ENCODE results near the gene PRSS56.

Gene PRSS56

DNA sequence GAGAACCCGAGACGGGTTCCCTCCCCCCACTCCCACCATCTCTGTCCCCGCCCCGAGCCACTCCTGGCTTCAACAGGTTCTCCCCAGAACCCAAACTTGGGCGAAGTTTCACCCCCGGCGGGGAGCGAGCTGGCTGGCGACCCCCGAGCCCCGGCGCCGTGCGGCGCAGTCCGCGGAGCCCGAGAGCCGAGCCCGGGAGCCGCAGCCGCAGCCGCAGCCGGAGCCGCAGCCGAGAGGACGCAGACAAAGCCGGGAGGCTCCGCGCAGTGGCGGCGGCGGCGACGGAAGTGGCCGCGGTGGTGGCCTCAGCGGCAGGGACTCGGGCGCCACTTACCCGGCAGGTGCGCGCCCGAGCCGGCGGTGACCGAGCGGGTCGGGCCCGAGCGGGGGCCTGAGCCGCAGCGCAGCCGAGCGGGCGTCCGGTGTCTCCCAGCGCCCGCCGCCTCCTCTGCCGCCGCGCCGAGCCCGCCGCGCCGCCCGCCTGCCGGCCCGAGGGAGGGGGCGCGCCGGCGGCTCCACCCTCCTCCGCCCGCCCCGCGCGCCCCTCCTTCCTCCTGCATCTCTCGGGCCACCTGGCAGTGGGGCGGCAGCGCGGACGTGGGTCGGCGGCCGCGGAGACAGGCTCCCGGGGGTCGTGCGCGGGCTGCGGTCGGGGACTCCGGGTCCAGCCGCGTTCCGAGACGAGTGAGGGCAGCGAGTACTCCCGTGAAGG, 32.6 kb upstream of the PRSS56 start, which contains the start of gene ECEL1:
ECEL1 (minus strand) TSS at position 450 of the 712 bp plus-strand sequence. CDS start 1,181 bp downstream, outside the sequence.
- Histone ChIP-seq H3K4me3 (ENCODE audit: low read depth in 1 of 5, low read length in 5 of 5) (no peak within 1 kb of the TSS), H3K4me1 (ENCODE audit: control insufficient read depth in 5 of 5, insufficient read depth in 5 of 5, low read length in 5 of 5) (peaks cover 0 to 24% (median 12%) of the 10 kb centered on the region in 5 donors), H3K9me3 (ENCODE audit: control insufficient read depth in 5 of 5, low read length in 5 of 5) (no peaks in the 10 kb centered on the region), H3K27me3 (ENCODE audit: control insufficient read depth in 5 of 5, insufficient read depth in 4 of 5, low read length in 5 of 5) (peaks cover 46 to 66% (median 60%) of the 10 kb centered on the region in 5 donors), H3K36me3 (ENCODE audit: control insufficient read depth in 5 of 5, insufficient read depth in 5 of 5, low read length in 5 of 5) (no peaks in the 10 kb centered on the region), H3K9ac (ENCODE audit: low read length in 5 of 5) (no peak within 1 kb of the TSS), H3K27ac (ENCODE audit: low read depth, low read length) (no peak within 1 kb of the TSS)

DNA sequence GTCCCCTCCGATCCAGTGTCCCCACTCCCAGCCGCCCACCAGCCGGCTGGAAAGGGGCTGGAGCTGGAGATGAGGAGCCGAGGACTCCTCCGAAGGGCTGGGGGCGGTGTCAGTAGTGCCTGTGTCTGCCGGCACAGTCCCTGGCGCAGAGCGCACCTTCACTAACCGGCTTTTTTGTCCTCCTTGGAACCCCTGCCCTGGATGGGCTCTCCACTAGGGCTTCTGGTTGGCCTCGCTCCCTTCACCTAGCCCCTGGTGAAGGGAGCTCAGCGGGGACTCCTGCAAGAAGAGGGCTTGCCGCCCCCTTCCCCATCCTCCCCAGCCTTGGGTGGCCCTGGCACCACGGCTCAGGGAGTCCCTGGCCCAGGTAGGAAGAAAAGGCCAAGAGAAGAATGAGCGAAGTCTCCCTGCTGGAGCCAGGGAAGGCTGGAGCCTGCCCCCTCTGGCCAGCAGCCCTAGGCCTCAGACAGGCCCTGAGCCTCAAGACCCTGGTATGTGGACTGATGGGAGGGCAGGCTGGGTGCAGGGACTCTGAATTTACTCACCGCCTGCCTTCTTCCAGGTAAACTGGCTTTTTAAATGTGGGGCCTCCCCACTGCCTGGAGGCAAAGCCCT, 32.0 kb upstream of the PRSS56 start:
- Histone ChIP-seq H3K27me3 (ENCODE audit: control insufficient read depth in 5 of 5, insufficient read depth in 4 of 5, low read length in 5 of 5) (peaks cover 45 to 65% (median 56%) of the 10 kb centered on the region in 5 donors), H3K27ac (ENCODE audit: low read depth, low read length) (no peak overlapping the region), H3K4me1 (ENCODE audit: control insufficient read depth in 5 of 5, insufficient read depth in 5 of 5, low read length in 5 of 5) (peaks cover 0 to 24% (median 12%) of the 10 kb centered on the region in 5 donors), H3K36me3 (ENCODE audit: control insufficient read depth in 5 of 5, insufficient read depth in 5 of 5, low read length in 5 of 5) (no peaks in the 10 kb centered on the region), H3K9ac (ENCODE audit: low read length in 5 of 5) (no peak overlapping the region), H3K9me3 (ENCODE audit: control insufficient read depth in 5 of 5, low read length in 5 of 5) (no peaks in the 10 kb centered on the region), H3K4me3 (ENCODE audit: low read depth in 1 of 5, low read length in 5 of 5) (no peak overlapping the region)

DNA sequence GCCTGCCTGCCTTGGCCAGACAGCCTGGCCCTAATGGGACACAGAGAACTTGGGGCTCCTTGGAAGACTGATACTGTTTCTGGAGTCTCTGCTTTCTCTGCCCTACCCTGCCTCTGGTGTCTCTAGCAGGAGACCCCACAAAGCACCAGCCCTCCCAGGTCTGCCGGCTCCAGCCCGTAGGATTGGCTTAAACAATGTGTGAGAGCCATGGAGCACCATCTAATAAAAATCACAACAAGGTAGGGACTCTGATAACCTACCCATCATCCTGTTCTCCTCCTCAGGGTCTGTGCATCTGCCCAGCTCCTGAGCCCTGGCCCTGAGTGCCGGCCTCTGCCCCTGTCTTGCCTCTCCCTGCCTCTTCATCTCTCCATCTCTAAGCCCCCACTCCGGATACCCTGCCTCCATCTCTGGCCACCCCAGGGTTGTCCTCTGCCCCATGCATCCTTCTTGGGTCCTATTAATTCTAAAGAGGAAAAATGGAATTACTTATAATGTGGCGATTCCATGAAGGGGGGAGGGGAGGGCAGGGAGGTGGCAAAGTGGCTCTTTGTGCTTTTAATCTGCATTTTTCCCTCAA, 31.4 kb upstream of the PRSS56 start:
- Histone ChIP-seq H3K27ac (ENCODE audit: low read depth, low read length) (no peak overlapping the region), H3K4me3 (ENCODE audit: low read depth in 1 of 5, low read length in 5 of 5) (no peak overlapping the region), H3K9me3 (ENCODE audit: control insufficient read depth in 5 of 5, low read length in 5 of 5) (no peaks in the 10 kb centered on the region), H3K36me3 (ENCODE audit: control insufficient read depth in 5 of 5, insufficient read depth in 5 of 5, low read length in 5 of 5) (no peaks in the 10 kb centered on the region), H3K4me1 (ENCODE audit: control insufficient read depth in 5 of 5, insufficient read depth in 5 of 5, low read length in 5 of 5) (peaks cover 0 to 24% (median 12%) of the 10 kb centered on the region in 5 donors), H3K27me3 (ENCODE audit: control insufficient read depth in 5 of 5, insufficient read depth in 4 of 5, low read length in 5 of 5) (peaks cover 40 to 60% (median 54%) of the 10 kb centered on the region in 5 donors), H3K9ac (ENCODE audit: low read length in 5 of 5) (no peak overlapping the region)

DNA sequence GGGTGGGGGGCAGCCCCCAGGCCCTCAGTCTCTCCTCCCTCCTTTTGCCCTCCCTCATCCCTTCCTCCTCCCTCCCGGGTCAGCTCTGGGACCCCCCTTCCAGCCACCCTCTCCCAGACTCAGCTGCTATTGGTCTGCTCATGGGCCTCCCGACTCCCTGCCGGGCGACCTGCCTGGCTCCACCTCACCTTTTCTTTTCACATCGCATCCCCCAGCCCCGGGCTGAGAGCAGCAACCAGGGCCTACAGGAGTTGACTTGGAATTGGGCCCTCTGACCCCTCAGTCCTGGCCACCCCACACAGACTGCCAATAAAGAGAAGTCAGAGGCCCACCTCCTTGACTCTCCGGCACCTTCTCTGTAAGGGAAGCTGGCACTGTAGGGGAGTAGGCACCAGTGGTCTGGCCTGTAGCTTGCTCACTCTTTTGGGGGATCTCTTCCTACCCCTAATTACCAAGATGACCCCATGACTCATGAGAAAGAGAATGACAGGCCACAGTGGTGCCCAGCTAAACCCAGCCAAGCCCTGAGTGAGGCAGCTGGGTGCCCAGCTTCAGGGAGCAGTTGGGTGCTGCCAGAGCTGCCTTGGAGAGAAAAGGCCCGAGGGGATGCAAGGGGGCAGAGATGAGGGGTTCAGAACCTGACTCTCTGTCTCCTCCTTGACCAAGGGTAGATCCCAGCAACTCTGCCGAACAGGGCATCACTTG, 30.5 kb upstream of the PRSS56 start:
- H3K9me3 ChIP-seq (ENCODE audit: control insufficient read depth in 5 of 5, low read length in 5 of 5): no peaks in the 10 kb centered on the region
- no peak overlapping the region for H3K4me3 ChIP-seq (ENCODE audit: low read depth in 1 of 5, low read length in 5 of 5)
- H3K9ac ChIP-seq (ENCODE audit: low read length in 5 of 5): no peak overlapping the region
- no peak overlapping the region for H3K27ac ChIP-seq (ENCODE audit: low read depth, low read length)
- peaks cover 0 to 24% (median 12%) of the 10 kb centered on the region in 5 donors for H3K4me1 ChIP-seq (ENCODE audit: control insufficient read depth in 5 of 5, insufficient read depth in 5 of 5, low read length in 5 of 5)
- H3K27me3 ChIP-seq (ENCODE audit: control insufficient read depth in 5 of 5, insufficient read depth in 4 of 5, low read length in 5 of 5): peaks cover 35 to 51% (median 46%) of the 10 kb centered on the region in 5 donors
- no peaks in the 10 kb centered on the region for H3K36me3 ChIP-seq (ENCODE audit: control insufficient read depth in 5 of 5, insufficient read depth in 5 of 5, low read length in 5 of 5)

DNA sequence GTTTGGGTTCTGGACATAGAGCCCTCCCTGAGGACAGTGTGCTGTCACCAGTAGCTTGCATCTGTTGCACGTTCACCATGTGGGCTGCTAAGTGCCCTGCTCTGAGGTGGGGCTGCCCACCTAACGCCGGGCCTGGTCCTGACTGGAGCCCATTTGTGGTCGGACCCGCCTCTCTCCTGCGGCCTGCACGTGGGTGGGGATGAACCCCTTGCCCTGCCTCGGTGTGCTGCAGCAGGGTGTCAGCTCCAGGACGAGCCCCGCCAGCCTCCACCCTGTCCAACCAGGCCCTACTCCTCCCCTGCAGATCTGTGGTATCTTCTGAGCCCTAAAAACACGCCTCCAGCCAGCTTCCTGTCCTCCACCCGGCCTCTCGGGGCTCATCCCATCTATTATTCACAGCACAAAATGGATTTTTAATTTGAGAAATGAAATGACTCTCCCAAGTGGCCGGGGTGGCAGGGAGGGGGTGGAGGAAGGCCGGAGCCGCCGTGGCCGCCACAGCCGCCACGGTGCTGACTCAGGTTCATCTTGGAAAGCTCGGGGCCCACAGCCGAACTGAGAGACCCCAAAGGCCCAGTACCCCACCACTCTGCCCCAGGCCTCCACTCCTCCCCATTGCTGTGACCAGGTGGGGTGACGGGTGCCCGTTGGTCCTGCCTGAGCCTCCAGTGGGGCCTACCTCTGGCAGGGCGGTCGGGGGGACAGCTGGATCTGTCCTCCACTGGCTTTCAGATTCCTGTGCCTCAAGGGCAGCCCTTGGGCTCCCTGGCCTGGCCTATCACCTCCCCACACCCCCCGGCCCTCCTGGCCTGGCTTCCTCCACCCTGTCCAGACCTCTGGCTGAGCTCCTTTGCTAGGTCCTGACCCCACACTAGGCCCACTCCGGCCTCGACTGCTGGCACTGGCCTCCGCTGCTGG, 29.7 kb upstream of the PRSS56 start:
- no peak overlapping the region for H3K4me3 ChIP-seq (ENCODE audit: low read depth in 1 of 5, low read length in 5 of 5)
- H3K27me3 ChIP-seq (ENCODE audit: control insufficient read depth in 5 of 5, insufficient read depth in 4 of 5, low read length in 5 of 5): peaks cover 27 to 43% (median 38%) of the 10 kb centered on the region in 5 donors
- H3K4me1 ChIP-seq (ENCODE audit: control insufficient read depth in 5 of 5, insufficient read depth in 5 of 5, low read length in 5 of 5): peaks cover 0 to 19% (median 9%) of the 10 kb centered on the region in 5 donors
- no peaks in the 10 kb centered on the region for H3K9me3 ChIP-seq (ENCODE audit: control insufficient read depth in 5 of 5, low read length in 5 of 5)
- H3K36me3 ChIP-seq (ENCODE audit: control insufficient read depth in 5 of 5, insufficient read depth in 5 of 5, low read length in 5 of 5): no peaks in the 10 kb centered on the region
- no peak overlapping the region for H3K27ac ChIP-seq (ENCODE audit: low read depth, low read length)
- H3K9ac ChIP-seq (ENCODE audit: low read length in 5 of 5): no peak overlapping the region

DNA sequence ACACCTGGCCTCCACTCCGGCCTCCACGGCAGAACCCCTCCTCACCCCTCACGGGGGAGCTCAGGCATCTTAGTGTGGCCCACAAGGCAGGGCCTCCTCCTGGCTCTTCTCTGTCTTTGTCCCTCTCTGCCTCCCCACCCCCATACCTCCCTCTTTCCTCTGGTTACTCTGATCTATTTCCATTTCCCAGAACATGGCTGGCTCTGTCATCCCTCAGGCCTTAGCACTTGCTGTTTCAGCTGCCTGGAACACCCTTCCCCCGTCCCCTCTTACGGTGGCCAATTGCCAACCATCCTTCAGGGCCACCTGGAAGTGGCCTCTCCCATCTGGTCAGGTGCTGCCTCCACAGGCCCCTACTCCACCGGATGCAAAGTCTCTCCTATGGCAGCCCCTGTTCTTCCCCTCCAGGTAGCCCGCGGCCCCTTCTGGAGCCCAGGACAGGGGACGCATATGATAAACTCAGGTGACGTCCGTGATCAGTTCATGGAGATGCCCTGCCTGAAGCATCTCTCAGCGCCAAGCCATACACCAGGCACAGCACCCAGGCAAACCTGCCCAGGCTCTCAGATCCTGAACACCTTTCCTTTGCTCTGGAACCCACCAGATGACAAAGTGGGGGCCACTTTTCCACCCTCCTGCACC, 28.9 kb upstream of the PRSS56 start:
- no peak overlapping the region for H3K27ac ChIP-seq (ENCODE audit: low read depth, low read length)
- no peak overlapping the region for H3K9ac ChIP-seq (ENCODE audit: low read length in 5 of 5)
- peaks cover 0 to 12% (median 5%) of the 10 kb centered on the region in 5 donors for H3K4me1 ChIP-seq (ENCODE audit: control insufficient read depth in 5 of 5, insufficient read depth in 5 of 5, low read length in 5 of 5)
- H3K9me3 ChIP-seq (ENCODE audit: control insufficient read depth in 5 of 5, low read length in 5 of 5): no peaks in the 10 kb centered on the region
- no peak overlapping the region for H3K4me3 ChIP-seq (ENCODE audit: low read depth in 1 of 5, low read length in 5 of 5)
- peaks cover 22 to 38% (median 30%) of the 10 kb centered on the region in 5 donors for H3K27me3 ChIP-seq (ENCODE audit: control insufficient read depth in 5 of 5, insufficient read depth in 4 of 5, low read length in 5 of 5)
- no peaks in the 10 kb centered on the region for H3K36me3 ChIP-seq (ENCODE audit: control insufficient read depth in 5 of 5, insufficient read depth in 5 of 5, low read length in 5 of 5)

DNA sequence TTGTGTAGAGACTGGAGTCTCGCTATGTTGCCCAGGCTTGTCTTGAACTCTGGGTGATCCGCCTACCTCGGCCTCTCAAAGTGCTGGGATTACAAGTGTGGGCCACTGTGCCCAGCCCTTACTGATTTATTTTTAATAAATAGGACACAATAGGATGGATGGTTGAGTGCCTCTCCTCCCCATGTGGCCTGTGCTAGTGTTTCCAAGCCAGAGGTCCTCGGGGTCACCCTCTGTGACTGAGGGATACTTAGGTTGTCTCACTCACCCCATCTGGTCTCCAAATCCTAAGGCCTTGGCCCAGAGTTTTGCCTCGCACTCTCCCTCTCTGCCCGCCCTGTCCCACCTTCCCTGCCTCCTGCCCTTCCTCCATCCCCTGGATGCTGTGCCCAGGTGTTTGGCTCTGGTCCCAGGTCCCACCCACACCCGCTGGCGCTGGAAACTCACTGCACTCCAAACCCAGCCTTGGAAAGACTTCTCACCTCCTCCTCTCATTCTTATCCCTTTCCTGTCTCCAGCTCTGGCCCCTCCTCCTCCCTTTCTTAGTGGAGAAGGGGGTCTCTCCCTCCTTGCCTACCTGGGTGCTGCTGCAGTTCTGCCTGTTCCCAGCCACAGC, 27.8 kb upstream of the PRSS56 start:
- Histone ChIP-seq H3K4me3 (ENCODE audit: low read depth in 1 of 5, low read length in 5 of 5) (no peak overlapping the region), H3K9ac (ENCODE audit: low read length in 5 of 5) (no peak overlapping the region), H3K27ac (ENCODE audit: low read depth, low read length) (no peak overlapping the region), H3K9me3 (ENCODE audit: control insufficient read depth in 5 of 5, low read length in 5 of 5) (no peaks in the 10 kb centered on the region), H3K36me3 (ENCODE audit: control insufficient read depth in 5 of 5, insufficient read depth in 5 of 5, low read length in 5 of 5) (no peaks in the 10 kb centered on the region), H3K4me1 (ENCODE audit: control insufficient read depth in 5 of 5, insufficient read depth in 5 of 5, low read length in 5 of 5) (peaks cover 0 to 3% (median 0%) of the 10 kb centered on the region in 5 donors), H3K27me3 (ENCODE audit: control insufficient read depth in 5 of 5, insufficient read depth in 4 of 5, low read length in 5 of 5) (peaks cover 14 to 31% (median 25%) of the 10 kb centered on the region in 5 donors)

DNA sequence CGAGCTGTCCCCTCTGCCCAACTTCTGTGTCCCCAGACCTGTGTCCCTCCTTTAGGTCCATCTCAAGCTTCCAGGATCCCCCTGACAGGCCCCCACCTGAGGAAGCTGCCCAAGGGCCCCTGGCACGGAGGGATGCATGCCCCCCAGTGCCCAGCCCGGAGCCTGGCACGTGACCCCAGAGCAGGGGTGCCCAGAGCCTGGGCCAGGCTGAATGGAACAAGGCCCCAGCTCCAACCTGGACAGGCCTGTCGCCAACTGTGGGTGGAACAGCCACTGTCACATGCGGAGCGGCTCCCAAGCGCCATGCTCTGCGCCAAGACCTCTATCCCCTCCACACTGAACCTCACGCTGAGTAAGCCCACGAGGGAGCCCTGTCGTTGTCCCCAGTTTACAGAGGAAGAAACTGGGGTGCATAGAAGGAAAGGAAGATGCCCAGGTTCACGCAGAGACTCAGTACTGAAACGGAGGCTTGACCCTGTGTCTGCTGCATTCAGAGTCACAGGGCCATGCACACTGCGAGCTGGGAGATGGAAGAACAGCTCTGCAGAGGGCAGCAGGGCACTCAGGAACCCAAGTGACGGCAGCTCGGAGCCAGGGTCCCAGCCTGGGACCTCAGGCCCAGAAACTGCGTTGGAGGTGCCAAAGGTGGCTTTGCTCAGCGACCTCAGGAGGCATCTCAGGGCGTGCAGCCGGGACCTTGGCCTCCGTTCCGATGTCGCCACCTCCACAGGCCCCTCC, 27.1 kb upstream of the PRSS56 start:
- Histone ChIP-seq H3K4me1 (ENCODE audit: control insufficient read depth in 5 of 5, insufficient read depth in 5 of 5, low read length in 5 of 5) (no peaks in the 10 kb centered on the region), H3K9me3 (ENCODE audit: control insufficient read depth in 5 of 5, low read length in 5 of 5) (no peaks in the 10 kb centered on the region), H3K27me3 (ENCODE audit: control insufficient read depth in 5 of 5, insufficient read depth in 4 of 5, low read length in 5 of 5) (peaks cover 11 to 31% (median 22%) of the 10 kb centered on the region in 5 donors)

More for the DNA sequence above, 27.1 kb upstream of the PRSS56 start:
- no peak overlapping the region for H3K27ac ChIP-seq (ENCODE audit: low read depth, low read length)
- no peak overlapping the region for H3K9ac ChIP-seq (ENCODE audit: low read length in 5 of 5)
- H3K36me3 ChIP-seq (ENCODE audit: control insufficient read depth in 5 of 5, insufficient read depth in 5 of 5, low read length in 5 of 5): no peaks in the 10 kb centered on the region
- H3K4me3 ChIP-seq (ENCODE audit: low read depth in 1 of 5, low read length in 5 of 5): no peak overlapping the region
